ENCODE results near the gene IPO11.

- TF ChIP-seq, protein P1, sequence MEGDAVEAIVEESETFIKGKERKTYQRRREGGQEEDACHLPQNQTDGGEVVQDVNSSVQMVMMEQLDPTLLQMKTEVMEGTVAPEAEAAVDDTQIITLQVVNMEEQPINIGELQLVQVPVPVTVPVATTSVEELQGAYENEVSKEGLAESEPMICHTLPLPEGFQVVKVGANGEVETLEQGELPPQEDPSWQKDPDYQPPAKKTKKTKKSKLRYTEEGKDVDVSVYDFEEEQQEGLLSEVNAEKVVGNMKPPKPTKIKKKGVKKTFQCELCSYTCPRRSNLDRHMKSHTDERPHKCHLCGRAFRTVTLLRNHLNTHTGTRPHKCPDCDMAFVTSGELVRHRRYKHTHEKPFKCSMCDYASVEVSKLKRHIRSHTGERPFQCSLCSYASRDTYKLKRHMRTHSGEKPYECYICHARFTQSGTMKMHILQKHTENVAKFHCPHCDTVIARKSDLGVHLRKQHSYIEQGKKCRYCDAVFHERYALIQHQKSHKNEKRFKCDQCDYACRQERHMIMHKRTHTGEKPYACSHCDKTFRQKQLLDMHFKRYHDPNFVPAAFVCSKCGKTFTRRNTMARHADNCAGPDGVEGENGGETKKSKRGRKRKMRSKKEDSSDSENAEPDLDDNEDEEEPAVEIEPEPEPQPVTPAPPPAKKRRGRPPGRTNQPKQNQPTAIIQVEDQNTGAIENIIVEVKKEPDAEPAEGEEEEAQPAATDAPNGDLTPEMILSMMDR (IDR thresholded peaks at IDR 0.05 in 4 of 5, conservative IDR thresholded peaks at IDR 0.05 in 1 of 5) = no peak
- no peak for TF ChIP-seq POLR2A (IDR thresholded peaks at IDR 0.05)
These were observed 173.2 kb downstream of the IPO11 start for GRCh38 chr5:62585751-62586150.
